Calu3 (cell line): ENCODE data around the gene CCDC167. TPM values are rescaled to one million over a fixed set of nuclear protein-coding genes. Genes with fewer than 3 reads are reported as not detected.

Experiments used
- BruUV-seq: library from RNA; stranded (reverse); fragments of 400-500 nt; replicated peaks from 2 replicates; lab custom pipeline; 2021; lab: Mats Ljungman, UMichigan
- CTCF ChIA-PET: fragments of 300-600 bp; sonication (Branson Sonifier 250); formaldehyde crosslinking; loops from one replicate; lab custom pipeline; 2022; ENCODE audit warnings: antibody characterized with exemption; lab: Charles Lee
- DNase-seq: peaks from one replicate; pipeline ENCODE4 v3.0.0; 2022
- H3K27ac Mint-ChIP-seq: one replicate; pipeline ENCODE4 v1.8.0; 2022; ENCODE audit warnings: mixed read lengths; ENCODE audit not compliant: unreplicated experiment
- H3K27me3 Mint-ChIP-seq: one replicate; pipeline ENCODE4 v1.8.0; 2022; ENCODE audit warnings: mixed read lengths; ENCODE audit not compliant: unreplicated experiment
- H3K36me3 Mint-ChIP-seq: one replicate; pipeline ENCODE4 v1.8.0; 2022; ENCODE audit warnings: mild to moderate bottlenecking, moderate library complexity, mixed read lengths; ENCODE audit not compliant: insufficient read depth, unreplicated experiment
- H3K4me1 Mint-ChIP-seq: one replicate; pipeline ENCODE4 v1.8.0; 2022; ENCODE audit warnings: mild to moderate bottlenecking, low read depth, mixed read lengths; ENCODE audit not compliant: unreplicated experiment
- H3K4me3 Mint-ChIP-seq: one replicate; pipeline ENCODE4 v1.8.0; 2022; ENCODE audit warnings: mild to moderate bottlenecking, low read depth, moderate library complexity, mixed read lengths; ENCODE audit not compliant: unreplicated experiment
- H3K9me3 Mint-ChIP-seq: one replicate; pipeline ENCODE4 v1.8.0; 2022; ENCODE audit warnings: low read depth, mixed read lengths; ENCODE audit not compliant: unreplicated experiment
- CTCF ChIP-seq: fragments of 200-600 bp; IDR thresholded peaks from one replicate; pipeline ENCODE4 v1.8.0; 2022; ENCODE audit warnings: antibody characterized with exemption; ENCODE audit not compliant: unreplicated experiment
- intact Hi-C: fragments of 100-400 bp; cut with micrococcal nuclease; formaldehyde crosslinking; loops from one replicate; pipeline ENCODE4 v1.10.0; 2022; ENCODE audit not compliant: unreplicated experiment
- total RNA-seq: library from RNA; stranded (reverse); gene quantifications from 2 replicates; pipeline ENCODE4 v1.2.3, GENCODE V29; 2022

The CCDC167 gene
- total RNA-seq, 1 experiment from 2014 or later, result 40.2 TPM

GRCh38 chr6:37534893-37535292 is 35.2 kb upstream of the CCDC167 start:
- Mint-ChIP-seq H3K9me3 (no peaks in the 10 kb centered on the region), H3K27ac (no peak overlapping the region), H3K4me3 (peak overlapping the region; percentile 56), H3K4me1 (no peaks in the 10 kb centered on the region), H3K27me3 (peaks cover 99% of the 10 kb centered on the region), H3K36me3 (no peaks in the 10 kb centered on the region)
- no TSS peak for BruUV-seq
- DNase-seq, result no peak
- CTCF ChIA-PET, result interaction anchor here (1.6 kb wide), 1 partner anchor 31 kb away, joined by 4 read pairs; no protein-coding TSS in a partner anchor
- intact Hi-C loops, result no loop called here
- TF ChIP-seq CTCF, result no peak

GRCh38 chr6:37532122-37532521 is 32.4 kb upstream of the CCDC167 start:
- CTCF ChIA-PET, result interaction anchor here (0.5 kb wide), 1 partner anchor 144 kb away, joined by 4 read pairs; no protein-coding TSS in a partner anchor
- intact Hi-C loops, result no loop called here

GRCh38 chr6:37531437-37532036 is 31.8 kb upstream of the CCDC167 start:
- CTCF ChIA-PET, result interaction anchor here (0.6 kb wide), 2 partner anchors 35 to 625 kb away, joined by 3 to 4 read pairs; no protein-coding TSS in a partner anchor
- no peak for DNase-seq
- Mint-ChIP-seq H3K36me3 (no peaks in the 10 kb centered on the region), H3K9me3 (no peaks in the 10 kb centered on the region), H3K4me3 (no peak overlapping the region), H3K27me3 (peaks cover 100% of the 10 kb centered on the region), H3K27ac (no peak overlapping the region), H3K4me1 (no peaks in the 10 kb centered on the region)
- no peak for TF ChIP-seq CTCF
- no TSS peak for BruUV-seq
- intact Hi-C loops, result no loop called here

More at GRCh38 chr6:37532122-37532521, 32.4 kb upstream of the CCDC167 start:
- Mint-ChIP-seq H3K4me3 (no peak overlapping the region), H3K27me3 (peaks cover 100% of the 10 kb centered on the region), H3K4me1 (no peaks in the 10 kb centered on the region), H3K27ac (no peak overlapping the region), H3K9me3 (no peaks in the 10 kb centered on the region), H3K36me3 (no peaks in the 10 kb centered on the region)
- BruUV-seq, result no TSS peak
- no peak for TF ChIP-seq CTCF
- no peak for DNase-seq

GRCh38 chr6:37531026-37531425 is 31.3 kb upstream of the CCDC167 start:
- Mint-ChIP-seq H3K4me3 (no peak overlapping the region), H3K36me3 (no peaks in the 10 kb centered on the region), H3K4me1 (no peaks in the 10 kb centered on the region), H3K27ac (no peak overlapping the region), H3K27me3 (peaks cover 100% of the 10 kb centered on the region), H3K9me3 (no peaks in the 10 kb centered on the region)
- CTCF ChIA-PET, result interaction anchor here (0.6 kb wide), 2 partner anchors 34 to 625 kb away, joined by 3 to 4 read pairs; no protein-coding TSS in a partner anchor
- intact Hi-C loops, result no loop called here
- DNase-seq, result no peak
- no peak for TF ChIP-seq CTCF
- no TSS peak for BruUV-seq
